HG03439 (cell line): ENCODE results near the gene GKN1.

Experiments used
- ATAC-seq: cut with Tn5 transposase; IDR thresholded peaks from one replicate; pipeline ENCODE4 v1.9.1; 2021; ENCODE audit warnings: mild to moderate bottlenecking, moderate library complexity; ENCODE audit not compliant: unreplicated experiment

The GKN1 gene

GRCh38 chr2:69001879-69002278 is 27.4 kb downstream of the GKN1 start:
- no peak for ATAC-seq

GRCh38 chr2:69003731-69004130 is 29.3 kb downstream of the GKN1 start:
- no peak for ATAC-seq

- no peak for ATAC-seq
These were observed 32.7 kb downstream of the GKN1 start for GRCh38 chr2:69007169-69007568.

- ATAC-seq = no peak
These were observed 33.2 kb downstream of the GKN1 start for GRCh38 chr2:69007603-69008002.

GRCh38 chr2:69010437-69011194 is 36.2 kb downstream of the GKN1 start:
- ATAC-seq = no peak

GRCh38 chr2:69011611-69012157 is 37.2 kb downstream of the GKN1 start:
- no peak for ATAC-seq

- no peak for ATAC-seq
These were observed 38.1 kb downstream of the GKN1 start for GRCh38 chr2:69012310-69013141.

- ATAC-seq = no peak
These were observed 38.9 kb downstream of the GKN1 start, which contains the start of gene ANTXR1 for GRCh38 chr2:69013142-69013839. Gene ANTXR1, plus strand, starts transcription at chr2:69013179. Its CDS starts 321 bp downstream, at chr2:69013500.

- no peak for ATAC-seq
These were observed 39.7 kb downstream of the GKN1 start for GRCh38 chr2:69013840-69014821.

GRCh38 chr2:69017080-69017479 is 42.6 kb downstream of the GKN1 start:
- no peak for ATAC-seq

GRCh38 chr2:69017835-69018234 is 43.4 kb downstream of the GKN1 start:
- no peak for ATAC-seq

GRCh38 chr2:69018678-69019095 is 44.3 kb downstream of the GKN1 start:
- no peak for ATAC-seq

GRCh38 chr2:69020496-69021426 is 46.3 kb downstream of the GKN1 start:
- no peak for ATAC-seq

GRCh38 chr2:69021727-69022126 is 47.3 kb downstream of the GKN1 start:
- ATAC-seq = no peak

- no peak for ATAC-seq
These were observed 48.1 kb downstream of the GKN1 start for GRCh38 chr2:69022548-69022947.

- no peak for ATAC-seq
These were observed 48.8 kb downstream of the GKN1 start for GRCh38 chr2:69023236-69023635.

- no peak for ATAC-seq
These were observed 51.6 kb downstream of the GKN1 start for GRCh38 chr2:69026026-69026425.

- no peak for ATAC-seq
These were observed 52.4 kb downstream of the GKN1 start for GRCh38 chr2:69026691-69027459.
